MG63 (cell line): ENCODE data around the gene MARK4. TPM values are rescaled to one million over a fixed set of nuclear protein-coding genes. Genes with fewer than 3 reads are reported as not detected.

ENCODE experiments used
- DNase-seq: peaks from one replicate; pipeline ENCODE4 v3.0.0-alpha.2; 2020
- H3K27me3 ChIP-seq: fragments of 250-450 bp; sonication (Bioruptor Pico); 2 replicates; pipeline ENCODE4 v1.5.1; 2020; ENCODE audit warnings: mild to moderate bottlenecking, moderate library complexity
- H3K36me3 ChIP-seq: fragments of 250-450 bp; sonication (Bioruptor Pico); 2 replicates; pipeline ENCODE4 v1.5.1; 2020; ENCODE audit warnings: mild to moderate bottlenecking, moderate library complexity
- H3K4me3 ChIP-seq: fragments of 250-450 bp; sonication (Bioruptor Pico); 2 replicates; pipeline ENCODE4 v1.5.1; 2020; ENCODE audit warnings: mild to moderate bottlenecking, moderate library complexity
- H3K9me3 ChIP-seq: fragments of 250-450 bp; sonication (Bioruptor Pico); 2 replicates; pipeline ENCODE4 v1.5.1; 2020; ENCODE audit warnings: mild to moderate bottlenecking, moderate library complexity
- total RNA-seq: library from RNA; depleted of rRNA; stranded (reverse); fragments of >200 nt; shearing (Covaris generic); gene quantifications from 2 replicates; pipeline ENCODE4 v1.2.3, GENCODE V29; 2014; ENCODE audit warnings: low replicate concordance

MARK4 gene
- total RNA-seq, 1 experiment from 2014 or later: 12.0 TPM

- DNase-seq: no peak
- 0 out of 2 replicates have a peak, but pooled peaks cover 5% of the 10 kb centered on the region for H3K27me3 ChIP-seq
- no peaks in the 10 kb centered on the region for H3K9me3 ChIP-seq
- H3K36me3 ChIP-seq: no peaks in the 10 kb centered on the region
- no peak overlapping the region for H3K4me3 ChIP-seq
Observed at GRCh38 chr19:45336696-45337251, 85.7 kb downstream of the MARK4 start.

GRCh38 chr19:45339629-45340028, 88.6 kb downstream of the MARK4 start:
- Histone ChIP-seq H3K27me3 (0 out of 2 replicates have a peak, but pooled peaks cover 5% of the 10 kb centered on the region), H3K36me3 (no peaks in the 10 kb centered on the region), H3K9me3 (no peaks in the 10 kb centered on the region), H3K4me3 (no peak overlapping the region)
- DNase-seq: no peak

DNA sequence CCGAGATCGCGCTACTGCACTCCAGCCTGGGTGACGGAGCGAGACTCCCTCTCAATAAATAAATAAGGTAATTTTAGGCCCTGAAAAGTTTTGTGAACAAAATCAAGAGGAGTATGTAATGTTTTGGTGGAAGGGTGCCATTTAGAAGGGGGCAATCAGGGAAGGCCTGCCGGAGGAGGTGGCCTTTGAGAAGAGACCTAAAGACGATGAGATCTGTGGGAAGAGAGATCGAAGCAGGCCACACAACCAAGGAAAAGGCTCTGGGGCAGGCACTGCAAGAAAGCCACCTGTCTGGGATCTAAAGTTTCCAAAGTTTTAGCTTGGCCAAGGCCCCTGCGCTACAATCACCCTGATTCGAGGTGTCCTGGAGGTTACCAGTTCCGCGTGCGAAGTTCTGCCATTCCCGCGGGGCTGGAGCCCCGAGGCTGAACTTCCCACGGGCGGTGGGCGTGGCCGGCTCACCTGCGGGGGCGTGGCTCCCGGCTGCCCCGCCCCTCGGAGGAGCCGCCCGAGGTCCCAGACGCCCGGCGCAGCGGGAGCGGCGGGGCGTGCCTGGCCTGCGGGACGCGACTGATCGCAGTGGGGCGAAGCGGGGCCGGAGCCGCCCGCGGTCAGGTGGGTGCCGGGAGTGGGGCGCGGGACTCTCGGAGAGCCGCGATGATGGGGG, 89.3 kb downstream of the MARK4 start, which contains the start of gene KLC3:
TSS of gene KLC3 (plus strand) at position 519 of the 667 bp plus-strand sequence. CDS start 4,792 bp downstream, outside the sequence.
- Histone ChIP-seq H3K4me3 (no peak within 1 kb of the TSS), H3K9me3 (no peaks in the 10 kb centered on the region), H3K36me3 (no peaks in the 10 kb centered on the region), H3K27me3 (0 out of 2 replicates have a peak, but pooled peaks cover 5% of the 10 kb centered on the region)
- DNase-seq: no peak

DNA sequence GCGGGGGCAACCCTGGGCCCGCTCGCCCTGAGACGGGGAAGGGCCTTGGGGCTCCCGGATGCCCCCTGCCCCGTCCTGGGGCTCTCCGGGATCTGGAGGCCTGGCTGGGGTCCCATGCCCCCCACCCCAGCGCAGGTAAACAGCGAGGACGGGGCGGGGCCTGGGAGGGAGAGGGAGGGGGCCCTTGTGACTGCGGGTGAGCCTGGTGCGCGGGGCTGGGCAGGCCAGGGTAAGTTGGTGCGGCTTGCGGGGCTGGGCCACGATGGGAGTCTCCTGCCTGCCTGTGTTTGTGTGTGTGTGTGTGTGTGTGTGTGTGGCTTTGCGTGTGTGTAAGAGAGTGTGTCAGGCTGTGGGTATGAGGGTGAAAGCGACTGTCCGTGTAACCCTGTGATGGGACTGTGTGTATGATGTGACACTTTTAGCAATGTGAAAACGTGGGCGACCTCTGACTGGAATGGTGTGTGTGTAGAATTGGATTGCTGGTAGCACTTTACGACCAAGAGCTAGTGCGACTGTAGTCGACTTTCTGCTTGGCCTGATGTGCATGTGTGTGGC, 89.9 kb downstream of the MARK4 start:
- Histone ChIP-seq H3K9me3 (no peaks in the 10 kb centered on the region), H3K4me3 (no peak overlapping the region), H3K36me3 (no peaks in the 10 kb centered on the region), H3K27me3 (0 out of 2 replicates have a peak, but pooled peaks cover 5% of the 10 kb centered on the region)
- DNase-seq: no peak

DNA sequence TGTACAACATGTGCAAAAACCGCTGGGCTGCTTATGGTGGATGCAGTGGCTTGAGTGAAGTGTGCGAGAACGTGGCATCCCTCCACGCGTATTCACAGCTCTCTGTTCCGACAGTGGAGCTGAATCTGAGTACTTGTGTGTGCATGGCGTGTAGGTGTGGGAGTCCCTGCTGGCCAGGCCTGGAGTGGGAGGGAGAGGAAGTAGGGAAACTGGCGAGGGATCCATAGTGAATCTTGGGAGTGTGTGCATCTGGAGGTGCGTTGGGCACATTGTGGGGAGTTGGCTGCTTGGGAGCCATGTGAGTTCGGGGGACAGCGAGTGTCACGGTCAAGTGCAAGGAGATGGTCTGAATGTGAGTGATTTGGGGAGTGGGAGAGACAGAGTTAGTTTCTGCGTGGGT, 91.8 kb downstream of the MARK4 start:
- H3K9me3 ChIP-seq: no peaks in the 10 kb centered on the region
- H3K4me3 ChIP-seq: no peak overlapping the region
- 0 out of 2 replicates have a peak, but pooled peaks cover 5% of the 10 kb centered on the region for H3K27me3 ChIP-seq
- H3K36me3 ChIP-seq: no peaks in the 10 kb centered on the region
- no peak for DNase-seq

GRCh38 chr19:45344621-45345505, 93.8 kb downstream of the MARK4 start:
- Histone ChIP-seq H3K27me3 (0 out of 2 replicates have a peak, but pooled peaks cover 5% of the 10 kb centered on the region), H3K9me3 (no peaks in the 10 kb centered on the region), H3K4me3 (no peak overlapping the region), H3K36me3 (no peaks in the 10 kb centered on the region; the same call in 1 of the 2 replicates)
- no peak for DNase-seq

DNA sequence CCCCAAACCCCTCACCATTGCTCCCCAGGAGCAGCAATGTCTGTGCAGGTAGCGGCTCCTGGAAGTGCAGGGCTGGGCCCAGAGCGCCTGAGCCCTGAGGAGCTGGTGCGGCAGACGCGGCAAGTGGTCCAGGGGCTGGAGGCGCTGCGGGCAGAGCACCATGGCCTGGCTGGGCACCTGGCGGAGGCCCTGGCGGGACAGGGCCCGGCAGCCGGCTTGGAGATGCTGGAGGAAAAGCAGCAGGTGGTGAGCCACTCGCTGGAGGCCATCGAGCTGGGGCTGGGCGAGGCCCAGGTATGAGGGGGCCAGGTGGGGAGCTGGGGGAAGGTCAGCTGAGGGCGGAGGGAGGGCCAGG, 94.4 kb downstream of the MARK4 start:
- no peak for DNase-seq
- Histone ChIP-seq H3K27me3 (0 out of 2 replicates have a peak, but pooled peaks cover 2% of the 10 kb centered on the region), H3K9me3 (no peaks in the 10 kb centered on the region), H3K4me3 (no peak overlapping the region), H3K36me3 (no peaks in the 10 kb centered on the region; the same call in 1 of the 2 replicates)

- peaks cover 7% of the 10 kb centered on the region for H3K36me3 ChIP-seq
- H3K27me3 ChIP-seq: no peaks in the 10 kb centered on the region
- DNase-seq: no peak
- no peak overlapping the region for H3K4me3 ChIP-seq
- H3K9me3 ChIP-seq: no peaks in the 10 kb centered on the region
Observed at GRCh38 chr19:45346449-45346848, 95.4 kb downstream of the MARK4 start.

- peaks cover 19% of the 10 kb centered on the region for H3K36me3 ChIP-seq
- no peak for DNase-seq
- no peaks in the 10 kb centered on the region for H3K27me3 ChIP-seq
- no peaks in the 10 kb centered on the region for H3K9me3 ChIP-seq
- H3K4me3 ChIP-seq: no peak overlapping the region
Observed at GRCh38 chr19:45347570-45348366, 96.7 kb downstream of the MARK4 start.

GRCh38 chr19:45348367-45349125, 97.5 kb downstream of the MARK4 start:
- DNase-seq: no peak
- H3K9me3 ChIP-seq: no peaks in the 10 kb centered on the region

GRCh38 chr19:45349126-45349415, 98.0 kb downstream of the MARK4 start:
- DNase-seq: no peak
- no peak overlapping the region for H3K4me3 ChIP-seq
- peaks cover 32% of the 10 kb centered on the region for H3K36me3 ChIP-seq
- no peaks in the 10 kb centered on the region for H3K9me3 ChIP-seq
- no peaks in the 10 kb centered on the region for H3K27me3 ChIP-seq

More at GRCh38 chr19:45348367-45349125, 97.5 kb downstream of the MARK4 start:
- Histone ChIP-seq H3K27me3 (no peaks in the 10 kb centered on the region), H3K4me3 (no peak overlapping the region), H3K36me3 (peaks cover 27% of the 10 kb centered on the region)

GRCh38 chr19:45349430-45349941, 98.4 kb downstream of the MARK4 start:
- no peak for DNase-seq
- H3K4me3 ChIP-seq: no peak overlapping the region
- H3K27me3 ChIP-seq: no peaks in the 10 kb centered on the region

GRCh38 chr19:45350477-45351058, 99.5 kb downstream of the MARK4 start:
- H3K27me3 ChIP-seq: no peaks in the 10 kb centered on the region
- H3K4me3 ChIP-seq: no peak overlapping the region
- no peak for DNase-seq
- H3K36me3 ChIP-seq: peaks cover 47% of the 10 kb centered on the region
- no peaks in the 10 kb centered on the region for H3K9me3 ChIP-seq

More at GRCh38 chr19:45349430-45349941, 98.4 kb downstream of the MARK4 start:
- H3K36me3 ChIP-seq: peaks cover 36% of the 10 kb centered on the region
- no peaks in the 10 kb centered on the region for H3K9me3 ChIP-seq

DNA sequence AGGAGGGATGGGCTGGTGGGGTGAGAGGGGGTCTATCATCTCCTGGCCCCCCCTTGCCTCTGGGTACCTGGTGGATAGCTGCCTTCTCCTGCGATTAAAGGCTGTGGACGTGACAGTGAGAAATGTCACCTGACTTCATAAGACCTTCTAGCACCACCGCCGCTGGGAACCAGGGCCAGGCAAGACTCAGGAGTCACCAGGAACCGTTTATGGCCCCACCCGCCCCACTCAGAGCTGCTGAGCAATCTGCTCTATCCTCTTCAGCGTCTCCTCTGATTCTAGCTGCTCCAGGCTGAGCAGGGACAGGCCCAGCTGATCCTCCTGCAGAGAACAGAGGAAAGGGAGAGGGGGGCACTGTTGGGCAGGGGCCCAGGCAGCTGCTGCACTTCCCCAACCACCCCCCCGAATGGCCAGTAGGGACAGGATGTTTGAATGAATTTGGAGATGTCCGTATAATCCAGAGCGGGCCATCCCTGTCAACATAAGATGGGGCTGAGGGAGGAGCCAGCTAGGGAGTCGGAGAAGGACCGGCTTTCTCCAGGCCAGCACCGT, 100.4 kb downstream of the MARK4 start:
- no peak overlapping the region for H3K4me3 ChIP-seq
- H3K36me3 ChIP-seq: peaks cover 56% of the 10 kb centered on the region
- H3K27me3 ChIP-seq: no peaks in the 10 kb centered on the region
- no peak for DNase-seq
- no peaks in the 10 kb centered on the region for H3K9me3 ChIP-seq

GRCh38 chr19:45352062-45352461, 101.0 kb downstream of the MARK4 start:
- Histone ChIP-seq H3K4me3 (no peak overlapping the region), H3K36me3 (peaks cover 62% of the 10 kb centered on the region), H3K9me3 (no peaks in the 10 kb centered on the region), H3K27me3 (no peaks in the 10 kb centered on the region)
- no peak for DNase-seq
